PFSK-1 (cell line): ENCODE results near the gene GDPD3.

Experiments used
- POLR2AphosphoS5 ChIP-seq: IDR thresholded peaks from 2 replicates; pipeline ENCODE4 v1.6.1; 2012; ENCODE audit warnings: low read depth, mild to moderate bottlenecking, control low read depth, low read length, moderate library complexity
- REST ChIP-seq, 2 experiments: IDR thresholded peaks; 2 replicates each; pipeline versions ENCODE4 v1.6.1 to v1.8.0; 2011 to 2012; ENCODE audit warnings: low read depth in 2 of 2, low read length in 2 of 2, control low read depth in 1 of 2, inconsistent platforms in 1 of 2, mild to moderate bottlenecking in 1 of 2, moderate library complexity in 1 of 2; ENCODE audit not compliant: insufficient read depth in 1 of 2

- no peak for TF ChIP-seq REST (IDR thresholded peaks at IDR 0.05; ENCODE audit: insufficient read depth in 1 of 2, low read depth in 2 of 2, low read length in 2 of 2)
- TF ChIP-seq POLR2AphosphoS5 = no peak
Observed at GRCh38 chr16:30115238-30115637, 1.9 kb upstream of the GDPD3 start.
